Vagina (tissue), 2 donors: ENCODE data around the gene AADACL4. TPM values are rescaled to one million over a fixed set of nuclear protein-coding genes. Genes with fewer than 3 reads are reported as not detected.
A peak's percentile ranks its signal among the peaks of the same experiment; 100 is the strongest.

Experiments used
- DNase-seq, 2 donors: peaks; one replicate each; pipeline ENCODE4 v3.0.0-alpha.2; 2017; ENCODE audit errors: extremely low spot score in 2 of 2
- H3K27ac ChIP-seq: fragments of 200-600 bp; sonication (generic); one replicate; pipeline ENCODE4 v1.5.1; 2019
- H3K27me3 ChIP-seq: fragments of 200-600 bp; sonication (generic); one replicate; pipeline ENCODE4 v1.5.1; 2019
- H3K36me3 ChIP-seq, 2 donors: fragments of 200-600 bp; sonication (generic); one replicate each; pipeline ENCODE4 v1.5.1; 2017 to 2019
- H3K4me1 ChIP-seq: fragments of 200-600 bp; sonication (generic); one replicate; pipeline ENCODE4 v1.5.1; 2019
- H3K4me3 ChIP-seq, 2 donors: fragments of 200-600 bp; sonication (generic); 1 replicate in 1 of 2; 2 replicates in 1 of 2; pipeline ENCODE4 v1.5.1; 2016 to 2019
- H3K9me3 ChIP-seq: fragments of 200-600 bp; sonication (generic); one replicate; pipeline ENCODE4 v1.5.1; 2019
- CTCF ChIP-seq, 3 experiments: fragments of 450-650 bp in 2 of 3; fragments of 200-600 bp in 1 of 3; sonication (generic) in 1 of 3; IDR thresholded peaks; one replicate each; pipeline ENCODE4 v1.5.1; 2017 to 2019; ENCODE audit warnings: antibody characterized with exemption in 3 of 3, mild to moderate bottlenecking in 2 of 3, moderate library complexity in 2 of 3
- POLR2A ChIP-seq, 2 donors: fragments of 450-650 bp; IDR thresholded peaks; one replicate each; pipeline ENCODE4 v1.6.1; 2017; ENCODE audit warnings: antibody characterized with exemption in 2 of 2, mild to moderate bottlenecking in 2 of 2, moderate library complexity in 2 of 2
- POLR2AphosphoS5 ChIP-seq, 2 donors: sonication (generic); formaldehyde crosslinking; IDR thresholded peaks; one replicate each; pipeline ENCODE4 v1.9.0; 2017; ENCODE audit warnings: antibody characterized with exemption in 2 of 2, mild to moderate bottlenecking in 2 of 2, low read depth in 1 of 2; ENCODE audit not compliant: insufficient read depth in 1 of 2
- intact Hi-C: fragments of 100-400 bp; cut with DNase I; formaldehyde crosslinking; loops from one replicate; pipeline ENCODE4 v1.15.1; 2023
- total RNA-seq: library from RNA; depleted of rRNA; stranded (reverse); fragments of >200 nt; gene quantifications from one replicate; pipeline ENCODE4 v1.2.3, GENCODE V29; 2016

The AADACL4 gene
- total RNA-seq, 1 donor from 2014 or later = not detected

- intact Hi-C loops = loop anchor here (10.0 kb wide), 1 partner anchor 344 kb away; no protein-coding TSS in a partner anchor
- no peaks in the 10 kb centered on the region for H3K9me3 ChIP-seq
- no peak for DNase-seq
Observed at GRCh38 chr1:12658531-12659453, 14.9 kb downstream of the AADACL4 start.

DNA sequence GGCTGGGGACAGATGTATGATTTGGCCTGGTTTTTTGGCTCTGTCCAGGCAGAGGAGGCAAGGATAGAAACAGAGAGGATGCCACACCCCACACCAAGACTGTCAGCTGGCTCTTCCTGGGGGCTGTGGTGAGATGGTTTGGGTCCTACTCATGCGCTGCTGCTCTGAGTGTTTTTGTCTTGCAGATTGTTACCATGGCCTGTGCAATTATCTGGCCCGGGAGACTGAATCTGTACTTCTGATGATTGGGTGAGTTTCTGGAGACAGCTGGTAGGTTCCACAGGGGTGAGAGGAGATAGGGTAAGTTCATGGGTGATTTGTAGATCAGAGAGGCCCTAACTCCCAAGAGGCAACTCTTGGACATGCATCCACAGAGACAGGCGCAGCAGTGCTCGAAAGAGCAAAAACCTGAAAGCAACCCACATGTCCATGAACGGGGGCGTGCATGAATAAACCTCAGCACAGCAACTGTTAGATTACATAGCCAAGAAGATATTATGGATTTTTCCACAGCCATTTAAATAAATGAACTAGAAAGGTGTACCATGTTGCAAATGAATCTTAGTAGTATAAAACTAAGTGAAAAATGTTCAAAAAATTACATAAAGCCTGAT, 17.8 kb downstream of the AADACL4 start:
- intact Hi-C loops = no loop called here
- DNase-seq = no peak
- Histone ChIP-seq H3K27me3 (no peaks in the 10 kb centered on the region), H3K4me3 (no peak overlapping the region), H3K36me3 (no peaks in the 10 kb centered on the region), H3K27ac (no peak overlapping the region), H3K4me1 (no peaks in the 10 kb centered on the region), H3K9me3 (no peaks in the 10 kb centered on the region)
- TF ChIP-seq POLR2A (IDR thresholded peaks at IDR 0.05) = no peak
- no peak for TF ChIP-seq CTCF (IDR thresholded peaks at IDR 0.05)
- no peak for TF ChIP-seq POLR2AphosphoS5 (IDR thresholded peaks at IDR 0.05; ENCODE audit: insufficient read depth in 1 of 2, low read depth in 1 of 2)

More at GRCh38 chr1:12658531-12659453, 14.9 kb downstream of the AADACL4 start:
- no peaks in the 10 kb centered on the region for H3K27me3 ChIP-seq
- H3K27ac ChIP-seq = no peak overlapping the region
- no peaks in the 10 kb centered on the region for H3K36me3 ChIP-seq
- H3K4me1 ChIP-seq = no peaks in the 10 kb centered on the region
- no peak overlapping the region for H3K4me3 ChIP-seq
- TF ChIP-seq POLR2A (IDR thresholded peaks at IDR 0.05) (no peak), CTCF (IDR thresholded peaks at IDR 0.05) (peak; percentile 88 to 96 (median 91))

DNA sequence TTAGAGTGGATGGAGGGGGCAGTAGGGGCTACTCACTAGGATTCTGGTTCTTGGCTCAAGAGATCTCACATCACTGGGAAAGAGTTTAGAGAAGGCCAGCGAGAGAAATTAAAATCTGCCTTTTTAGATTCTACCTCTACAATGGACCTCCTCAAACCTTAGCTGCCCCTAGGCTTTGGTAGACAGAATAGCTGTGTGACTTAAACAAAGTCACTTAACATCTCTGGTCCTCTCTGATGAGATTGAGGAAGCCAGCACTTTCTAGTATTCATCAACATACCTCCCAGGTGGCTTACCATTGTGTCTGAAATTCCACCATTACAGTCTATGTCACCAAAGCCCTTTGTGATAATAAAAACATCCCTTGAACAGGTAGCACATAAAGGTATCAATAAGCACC, 18.7 kb downstream of the AADACL4 start:
- H3K9me3 ChIP-seq = no peaks in the 10 kb centered on the region
- H3K36me3 ChIP-seq = no peaks in the 10 kb centered on the region
- no peak overlapping the region for H3K27ac ChIP-seq
- H3K27me3 ChIP-seq = no peaks in the 10 kb centered on the region
- H3K4me1 ChIP-seq = no peaks in the 10 kb centered on the region
- TF ChIP-seq POLR2A (IDR thresholded peaks at IDR 0.05) (no peak), CTCF (IDR thresholded peaks at IDR 0.05) (no peak), POLR2AphosphoS5 (IDR thresholded peaks at IDR 0.05; ENCODE audit: insufficient read depth in 1 of 2, low read depth in 1 of 2) (no peak)
- DNase-seq = no peak
- no peak overlapping the region for H3K4me3 ChIP-seq
- intact Hi-C loops = no loop called here

DNA sequence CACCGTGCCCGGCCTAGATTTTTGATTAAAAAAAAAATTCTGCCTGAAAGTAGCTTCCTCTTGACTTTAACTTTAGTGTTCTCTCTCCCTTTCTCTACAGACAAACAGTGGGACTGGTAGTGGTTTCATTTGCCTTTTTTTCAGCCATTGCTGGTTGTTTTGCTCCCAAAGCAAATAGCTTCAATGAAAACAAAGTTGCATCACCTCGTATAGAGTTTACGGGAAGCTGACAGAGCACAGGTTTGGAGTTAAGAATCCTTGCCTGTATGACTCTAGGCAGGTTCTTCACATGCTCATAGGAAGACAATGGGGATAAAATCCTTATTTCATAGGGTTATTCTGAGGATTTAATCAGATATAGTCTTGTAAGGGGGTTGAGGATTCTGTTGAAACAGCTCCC, 21.6 kb downstream of the AADACL4 start:
- H3K27ac ChIP-seq = no peak overlapping the region
- no peaks in the 10 kb centered on the region for H3K27me3 ChIP-seq
- TF ChIP-seq POLR2AphosphoS5 (IDR thresholded peaks at IDR 0.05; ENCODE audit: insufficient read depth in 1 of 2, low read depth in 1 of 2) = no peak
- no peak for TF ChIP-seq POLR2A (IDR thresholded peaks at IDR 0.05)
- TF ChIP-seq CTCF (IDR thresholded peaks at IDR 0.05) = no peak
- intact Hi-C loops = no loop called here
- no peaks in the 10 kb centered on the region for H3K4me1 ChIP-seq
- H3K36me3 ChIP-seq = no peaks in the 10 kb centered on the region
- no peak for DNase-seq
- H3K4me3 ChIP-seq = no peak overlapping the region
- no peaks in the 10 kb centered on the region for H3K9me3 ChIP-seq
